Esophagus mucosa (tissue), 1 donor: ENCODE measurements around the gene NFYA. TPM values are rescaled to one million over a fixed set of nuclear protein-coding genes. Genes with fewer than 3 reads are reported as not detected.

Source experiments
- ATAC-seq: fragments of 200-7000 bp; cut with Tn5 transposase; one replicate; pipeline ENCODE4 v1.9.1; 2020
- total RNA-seq: library from RNA; stranded (reverse); gene quantifications from one replicate; pipeline ENCODE4 v1.2.4, GENCODE V29; 2023
- donor health status: DM: yes; HTN: yes; CAD: no.

The NFYA gene
- total RNA-seq = 9.6 TPM

GRCh38 chr6:41072836-41073202 lies at the start of gene NFYA:
Gene NFYA (plus strand): TSS chr6:41072974. CDS start chr6:41079090, 6,116 bp downstream.
- ATAC-seq = peak; percentile 90

GRCh38 chr6:41023114-41023513 lies 49.7 kb upstream of the NFYA start:
- ATAC-seq = no peak

GRCh38 chr6:41025966-41026530 lies 46.7 kb upstream of the NFYA start:
- no peak for ATAC-seq

- ATAC-seq = no peak
These were observed 45.5 kb upstream of the NFYA start for GRCh38 chr6:41027241-41027640.

- ATAC-seq = peak; percentile 90
These were observed 44.8 kb upstream of the NFYA start for GRCh38 chr6:41027799-41028560.

GRCh38 chr6:41028561-41029412 lies 44.0 kb upstream of the NFYA start:
- ATAC-seq = peak; percentile 52

- no peak for ATAC-seq
These were observed 39.9 kb upstream of the NFYA start for GRCh38 chr6:41032830-41033229.

GRCh38 chr6:41033776-41034175 lies 39.0 kb upstream of the NFYA start:
- ATAC-seq = no peak

GRCh38 chr6:41036186-41036585 lies 36.6 kb upstream of the NFYA start:
- peak; percentile 68 for ATAC-seq

GRCh38 chr6:41036601-41037000 lies 36.2 kb upstream of the NFYA start:
- ATAC-seq = peak; percentile 23

- ATAC-seq = no peak
These were observed 35.5 kb upstream of the NFYA start for GRCh38 chr6:41037107-41037900.

- ATAC-seq = no peak
These were observed 34.6 kb upstream of the NFYA start for GRCh38 chr6:41038205-41038604.

- ATAC-seq = peak; percentile 64
These were observed 33.4 kb upstream of the NFYA start, which contains the start of gene UNC5CL for GRCh38 chr6:41039060-41039998. Gene UNC5CL (minus strand): TSS chr6:41039221. CDS start chr6:41035074, 4,147 bp downstream.

GRCh38 chr6:41040101-41040939 lies 32.5 kb upstream of the NFYA start:
- peak; percentile 57 for ATAC-seq

GRCh38 chr6:41040940-41041536 lies 31.7 kb upstream of the NFYA start:
- peak; percentile 19 for ATAC-seq

- ATAC-seq = no peak
These were observed 30.3 kb upstream of the NFYA start, which contains the start of gene TSPO2 for GRCh38 chr6:41042226-41043055. Gene TSPO2 (plus strand): TSS chr6:41042467. CDS start chr6:41042986, 519 bp downstream.

GRCh38 chr6:41043151-41043550 lies 29.6 kb upstream of the NFYA start:
- no peak for ATAC-seq

- ATAC-seq = no peak
These were observed 27.1 kb upstream of the NFYA start for GRCh38 chr6:41045664-41046063.

- no peak for ATAC-seq
These were observed 26.7 kb upstream of the NFYA start for GRCh38 chr6:41046084-41046483.
